Testis (tissue), 3 donors: Measurements from ENCODE around the gene BTBD17. TPM values are rescaled to one million over a fixed set of nuclear protein-coding genes. Genes with fewer than 3 reads are reported as not detected.

Source experiments
- DNase-seq: peaks from one replicate; pipeline ENCODE4 v3.0.0-alpha.2; 2019
- H3K27ac ChIP-seq, 2 donors: fragments of 200-600 bp; sonication (generic); one replicate each; pipeline ENCODE4 v1.5.1; 2019
- H3K27me3 ChIP-seq: fragments of 200-600 bp; sonication (generic); one replicate; pipeline ENCODE4 v1.5.1; 2019
- H3K36me3 ChIP-seq: fragments of 200-600 bp; sonication (generic); one replicate; pipeline ENCODE4 v1.5.1; 2017; ENCODE audit warnings: low read depth; ENCODE audit errors: missing control alignments
- H3K4me1 ChIP-seq: fragments of 200-600 bp; sonication (generic); one replicate; pipeline ENCODE4 v1.5.1; 2019
- H3K4me3 ChIP-seq, 2 donors: fragments of 200-600 bp; sonication (generic); one replicate each; pipeline ENCODE4 v1.5.1; 2017 to 2019
- H3K9me3 ChIP-seq: fragments of 200-600 bp; sonication (generic); one replicate; pipeline ENCODE4 v1.5.1; 2017
- CTCF ChIP-seq, 3 experiments: fragments of 450-650 bp in 2 of 3; fragments of 200-600 bp in 1 of 3; sonication (generic) in 1 of 3; IDR thresholded peaks; one replicate each; pipeline ENCODE4 v1.5.1; 2016 to 2019; ENCODE audit warnings: antibody characterized with exemption in 3 of 3, mild to moderate bottlenecking in 2 of 3, moderate library complexity in 1 of 3
- POLR2A ChIP-seq: fragments of 450-650 bp; IDR thresholded peaks from one replicate; pipeline ENCODE4 v1.6.1; 2017; ENCODE audit warnings: antibody characterized with exemption, mild to moderate bottlenecking, moderate library complexity
- WGBS, 2 donors: methylation state at CpG; one replicate each; pipeline ENCODE4 v1.1.5; 2018; 5-methylcytosine and 5-hydroxymethylcytosine counted together
- intact Hi-C: fragments of 100-400 bp; cut with DNase I; formaldehyde crosslinking; loops from one replicate; pipeline ENCODE4 v1.15.1; 2023; ENCODE audit warnings: low total_unique reads
- polyA plus RNA-seq: library from polyadenylated mRNA; stranded (reverse); fragments of 350-450 nt; fragmentation: Illumina TruSeq; extraction: RNeasy Lipid Tissue Mini Kit (QIAGEN cat#74804); gene quantifications from one replicate; pipeline ENCODE4 v1.2.3, GENCODE V29; 2014; ENCODE audit warnings: low read depth, low replicate concordance; ENCODE audit not compliant: insufficient read depth
- total RNA-seq, 2 donors: library from RNA; depleted of rRNA; stranded (reverse); fragments of >200 nt; gene quantifications; one replicate each; pipeline ENCODE4 v1.2.3, GENCODE V29; 2016

Gene BTBD17
- total and polyA plus RNA-seq, 3 donors from 2014 or later, result 0.79 to 1.2 TPM; not detected in 1

- Histone ChIP-seq H3K36me3 (no peaks in the 10 kb centered on the region), H3K4me3 (no peak overlapping the region), H3K27ac (no peak overlapping the region), H3K9me3 (no peaks in the 10 kb centered on the region), H3K4me1 (no peaks in the 10 kb centered on the region), H3K27me3 (no peaks in the 10 kb centered on the region)
- WGBS, 2 donors, result 74 to 82% methylated on average over 11 to 13 of the region's 13 CpGs
- no peak for DNase-seq
- TF ChIP-seq CTCF (IDR thresholded peaks at IDR 0.05) (no peak), POLR2A (no peak)
- intact Hi-C loops, result no loop called here
These were observed 21.1 kb downstream of the BTBD17 start for GRCh38 chr17:74340470-74341023.

- H3K27me3 ChIP-seq, result no peaks in the 10 kb centered on the region
- no peak overlapping the region for H3K27ac ChIP-seq
- no peak for DNase-seq
- TF ChIP-seq POLR2A, result no peak
- TF ChIP-seq CTCF (IDR thresholded peaks at IDR 0.05), result no peak
- H3K9me3 ChIP-seq, result no peaks in the 10 kb centered on the region
- 85 to 87% methylated on average over 19 of the region's 19 CpGs for WGBS, 2 donors
- H3K4me3 ChIP-seq, result no peak overlapping the region
- H3K36me3 ChIP-seq, result no peaks in the 10 kb centered on the region
- no peaks in the 10 kb centered on the region for H3K4me1 ChIP-seq
- intact Hi-C loops, result no loop called here
These were observed 22.0 kb downstream of the BTBD17 start for GRCh38 chr17:74339537-74340195.

GRCh38 chr17:74337834-74338500 is 23.7 kb downstream of the BTBD17 start:
- Histone ChIP-seq H3K4me1 (no peaks in the 10 kb centered on the region), H3K4me3 (no peak overlapping the region), H3K9me3 (no peaks in the 10 kb centered on the region), H3K27ac (no peak overlapping the region), H3K36me3 (no peaks in the 10 kb centered on the region), H3K27me3 (no peaks in the 10 kb centered on the region)
- WGBS, 2 donors, result 27 to 66% methylated on average over 7 to 12 of the region's 12 CpGs
- no peak for DNase-seq
- intact Hi-C loops, result no loop called here
- no peak for TF ChIP-seq POLR2A
- TF ChIP-seq CTCF (IDR thresholded peaks at IDR 0.05), result no peak

GRCh38 chr17:74336307-74336706 is 25.4 kb downstream of the BTBD17 start:
- intact Hi-C loops, result no loop called here
- Histone ChIP-seq H3K4me1 (no peaks in the 10 kb centered on the region), H3K4me3 (no peak overlapping the region), H3K27ac (no peak overlapping the region), H3K9me3 (no peaks in the 10 kb centered on the region), H3K36me3 (no peaks in the 10 kb centered on the region), H3K27me3 (no peaks in the 10 kb centered on the region)
- no peak for DNase-seq
- 86 to 90% methylated on average over 7 of the region's 7 CpGs for WGBS, 2 donors
- TF ChIP-seq CTCF (IDR thresholded peaks at IDR 0.05) (no peak), POLR2A (no peak)
